ENCODE measurements around the gene MSMB.

The MSMB gene

DNA sequence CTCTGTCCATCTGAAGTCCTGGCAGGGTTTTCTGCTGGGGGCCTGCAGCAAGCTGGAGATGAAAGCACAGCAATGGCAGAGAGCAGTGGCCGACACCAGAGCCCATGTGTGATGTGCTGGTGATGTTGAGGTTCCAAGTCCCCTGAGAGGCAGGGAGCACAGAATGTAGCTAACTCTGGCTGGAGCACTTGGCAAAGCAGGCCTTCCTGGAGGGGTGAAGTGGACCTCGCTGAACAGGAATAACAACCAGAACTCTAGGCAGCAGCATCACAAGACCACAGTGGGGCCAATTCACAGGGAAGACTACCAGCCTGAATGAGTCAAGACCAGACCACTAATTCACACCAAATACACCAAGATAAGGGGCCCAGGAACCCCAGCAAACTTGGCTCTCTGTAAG is 22.8 kb upstream of the MSMB start (continued):
- no peak for TF ChIP-seq PRDM2 (tag by site-specific recombination; IDR thresholded peaks at IDR 0.05; ENCODE audit: borderline replicate concordance)

DNA sequence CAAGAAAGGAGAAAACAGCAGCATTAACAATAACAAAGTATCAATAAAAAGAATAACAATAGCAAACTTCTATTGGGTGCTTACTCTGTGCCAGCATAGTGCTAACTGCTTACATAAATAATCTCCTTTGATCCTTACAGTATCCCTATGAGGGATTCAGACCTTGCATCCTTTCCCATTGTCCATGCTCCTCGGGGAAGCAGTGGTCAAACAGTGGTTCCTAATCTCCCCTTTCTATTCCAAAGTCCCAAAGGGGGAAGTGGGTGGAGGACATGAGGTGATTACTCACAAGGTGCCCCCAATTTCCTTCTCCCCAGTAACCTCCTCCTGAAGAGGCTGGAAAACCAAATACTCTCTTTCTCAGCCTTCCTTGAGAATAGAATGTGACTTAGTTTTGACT is 22.0 kb upstream of the MSMB start:
- TF ChIP-seq ZNF548 (tag by site-specific recombination; IDR thresholded peaks at IDR 0.05), result no peak
- TF ChIP-seq ZNF521 (tag by site-specific recombination; IDR thresholded peaks at IDR 0.05), result no peak
- TF ChIP-seq ZNF433 (tag by site-specific recombination; IDR thresholded peaks at IDR 0.05; ENCODE audit: low read depth), result no peak
- no peak for TF ChIP-seq ZNF544 (tag by site-specific recombination; IDR thresholded peaks at IDR 0.05)
- TF ChIP-seq ZNF518A (tag by site-specific recombination; conservative IDR thresholded peaks at IDR 0.05; ENCODE audit: low read depth), result no peak
- TF ChIP-seq ZSCAN23 (tag by site-specific recombination; IDR thresholded peaks at IDR 0.05), result no peak
- no peak for TF ChIP-seq ZNF112 (tag by site-specific recombination; IDR thresholded peaks at IDR 0.05)
- no peak for TF ChIP-seq ZNF510 (tag by site-specific recombination; IDR thresholded peaks at IDR 0.05; ENCODE audit: insufficient replicate concordance)
- no peak for TF ChIP-seq ZNF354C (tag by site-specific recombination; IDR thresholded peaks at IDR 0.05; ENCODE audit: borderline replicate concordance, low read depth)
- TF ChIP-seq ZNF202 (tag by site-specific recombination; IDR thresholded peaks at IDR 0.05; ENCODE audit: borderline replicate concordance), result no peak
- CTCF ChIA-PET, result no interaction called here
- POLR2A ChIA-PET, result no interaction called here
- H3K4me1 ChIP-seq (ENCODE audit: control insufficient read depth, insufficient read depth, low read length), result no peaks in the 10 kb centered on the region
- H3K4me3 ChIP-seq (ENCODE audit: low read depth, low read length), result no peak overlapping the region
- no peak overlapping the region for H3K27ac ChIP-seq (ENCODE audit: extremely low read depth, low read depth, low read length)
- H3K36me3 ChIP-seq (ENCODE audit: control insufficient read depth in 2 of 2, insufficient read depth in 1 of 2, low read length in 2 of 2), result no peaks in the 10 kb centered on the region
- no peaks in the 10 kb centered on the region for H3K9me3 ChIP-seq (ENCODE audit: control insufficient read depth, insufficient read depth, low read depth, low read length)

DNA sequence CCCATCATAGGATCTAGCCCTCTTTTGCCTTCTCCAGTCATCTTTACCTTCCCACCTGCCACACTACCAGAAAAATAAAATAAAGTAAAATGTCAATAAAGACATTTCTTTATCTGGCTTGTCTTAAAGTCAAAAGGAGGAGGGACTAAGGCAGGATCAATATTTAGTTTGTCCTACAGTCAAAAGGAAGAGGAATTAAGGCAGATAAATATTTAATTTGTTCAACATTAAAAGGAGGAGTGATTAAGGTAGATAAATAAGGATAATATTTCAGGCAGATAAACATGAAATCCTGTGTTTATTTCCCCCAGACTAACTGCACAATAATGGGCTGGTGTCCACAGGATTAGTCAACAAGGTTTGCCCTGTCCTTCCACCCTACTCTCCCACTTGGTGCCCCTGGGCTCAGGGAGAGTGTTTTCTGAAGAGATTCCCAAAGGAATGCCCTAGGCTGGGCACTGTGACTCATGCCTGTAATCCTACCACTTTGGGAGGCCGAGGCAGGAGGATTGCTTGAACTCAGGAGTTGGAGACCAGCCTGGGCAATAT is 18.3 kb upstream of the MSMB start:
- H3K9me3 ChIP-seq (ENCODE audit: control insufficient read depth, insufficient read depth, low read depth, low read length), result no peaks in the 10 kb centered on the region
- no peaks in the 10 kb centered on the region for H3K4me1 ChIP-seq (ENCODE audit: control insufficient read depth, insufficient read depth, low read length)
- no peak overlapping the region for H3K4me3 ChIP-seq (ENCODE audit: low read depth, low read length)
- ChIA-PET CTCF (no interaction called here), POLR2A (no interaction called here)
- H3K27ac ChIP-seq (ENCODE audit: extremely low read depth, low read depth, low read length), result no peak overlapping the region
- no peaks in the 10 kb centered on the region for H3K36me3 ChIP-seq (ENCODE audit: control insufficient read depth in 2 of 2, insufficient read depth in 1 of 2, low read length in 2 of 2)
- TF ChIP-seq ZNF596 (tag by site-specific recombination; IDR thresholded peaks at IDR 0.05), result no peak
- no peak for TF ChIP-seq ZNF558 (tag by site-specific recombination; IDR thresholded peaks at IDR 0.05)
- TF ChIP-seq HOXA7 (CRISPR knock-in tag; IDR thresholded peaks at IDR 0.05; ENCODE audit: borderline replicate concordance), result no peak
- no peak for TF ChIP-seq ZFP69B (tag by site-specific recombination; IDR thresholded peaks at IDR 0.05)
- TF ChIP-seq FEZF1 (tag by site-specific recombination; IDR thresholded peaks at IDR 0.05), result no peak
- no peak for TF ChIP-seq ZNF223 (tag by site-specific recombination; IDR thresholded peaks at IDR 0.05)
- TF ChIP-seq ZNF112 (tag by site-specific recombination; IDR thresholded peaks at IDR 0.05), result no peak
- no peak for TF ChIP-seq SCRT1 (tag by site-specific recombination; IDR thresholded peaks at IDR 0.05; ENCODE audit: borderline replicate concordance)
- TF ChIP-seq, protein P1, sequence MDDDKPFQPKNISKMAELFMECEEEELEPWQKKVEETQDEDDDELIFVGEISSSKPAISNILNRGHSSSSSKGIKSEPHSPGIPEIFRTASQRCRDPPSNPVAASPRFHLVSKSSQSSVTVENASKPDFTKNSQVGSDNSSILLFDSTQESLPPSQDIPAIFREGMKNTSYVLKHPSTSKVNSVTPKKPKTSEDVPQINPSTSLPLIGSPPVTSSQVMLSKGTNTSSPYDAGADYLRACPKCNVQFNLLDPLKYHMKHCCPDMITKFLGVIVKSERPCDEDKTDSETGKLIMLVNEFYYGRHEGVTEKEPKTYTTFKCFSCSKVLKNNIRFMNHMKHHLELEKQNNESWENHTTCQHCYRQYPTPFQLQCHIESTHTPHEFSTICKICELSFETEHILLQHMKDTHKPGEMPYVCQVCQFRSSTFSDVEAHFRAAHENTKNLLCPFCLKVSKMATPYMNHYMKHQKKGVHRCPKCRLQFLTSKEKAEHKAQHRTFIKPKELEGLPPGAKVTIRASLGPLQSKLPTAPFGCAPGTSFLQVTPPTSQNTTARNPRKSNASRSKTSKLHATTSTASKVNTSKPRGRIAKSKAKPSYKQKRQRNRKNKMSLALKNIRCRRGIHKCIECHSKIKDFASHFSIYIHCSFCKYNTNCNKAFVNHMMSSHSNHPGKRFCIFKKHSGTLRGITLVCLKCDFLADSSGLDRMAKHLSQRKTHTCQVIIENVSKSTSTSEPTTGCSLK (tag by site-specific recombination; IDR thresholded peaks at IDR 0.05), result no peak
- TF ChIP-seq ZIC2 (tag by site-specific recombination; IDR thresholded peaks at IDR 0.05), result no peak
- no peak for TF ChIP-seq ZNF133 (tag by site-specific recombination; IDR thresholded peaks at IDR 0.05)
- TF ChIP-seq ZNF211 (tag by site-specific recombination; IDR thresholded peaks at IDR 0.05; ENCODE audit: low read depth), result no peak
